Measurements from ENCODE around the gene G3BP2.

DNA sequence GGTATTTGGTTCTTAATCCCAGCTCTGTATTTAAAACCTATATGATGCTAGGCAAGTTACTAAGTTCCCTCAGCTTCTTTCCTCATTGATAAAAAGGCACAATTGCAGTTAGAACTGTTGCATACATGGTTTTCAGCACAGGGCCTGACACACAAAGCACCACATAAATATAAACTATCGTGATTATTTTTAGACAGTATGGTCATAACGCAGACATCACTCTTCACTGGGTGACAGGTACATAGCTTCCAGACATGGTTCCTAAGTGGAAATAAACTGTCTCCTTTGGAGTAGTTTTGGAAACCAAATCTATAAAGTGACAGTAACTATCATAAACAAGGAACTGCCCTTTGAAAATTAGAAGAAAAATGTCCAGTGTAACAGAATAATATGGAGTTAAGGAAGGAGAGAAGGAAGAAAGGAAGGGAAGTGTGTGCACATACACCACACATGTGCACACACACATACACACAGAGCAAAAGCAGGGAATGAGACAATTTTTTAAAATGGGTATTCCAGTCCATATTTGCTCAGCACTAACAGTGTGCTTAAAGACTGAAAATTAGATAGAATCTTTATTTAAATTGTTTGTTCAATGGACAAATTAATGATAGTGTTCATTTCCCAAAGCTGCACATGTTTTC, 12.5 kb upstream of the G3BP2 start:
- TF ChIP-seq, protein P1, sequence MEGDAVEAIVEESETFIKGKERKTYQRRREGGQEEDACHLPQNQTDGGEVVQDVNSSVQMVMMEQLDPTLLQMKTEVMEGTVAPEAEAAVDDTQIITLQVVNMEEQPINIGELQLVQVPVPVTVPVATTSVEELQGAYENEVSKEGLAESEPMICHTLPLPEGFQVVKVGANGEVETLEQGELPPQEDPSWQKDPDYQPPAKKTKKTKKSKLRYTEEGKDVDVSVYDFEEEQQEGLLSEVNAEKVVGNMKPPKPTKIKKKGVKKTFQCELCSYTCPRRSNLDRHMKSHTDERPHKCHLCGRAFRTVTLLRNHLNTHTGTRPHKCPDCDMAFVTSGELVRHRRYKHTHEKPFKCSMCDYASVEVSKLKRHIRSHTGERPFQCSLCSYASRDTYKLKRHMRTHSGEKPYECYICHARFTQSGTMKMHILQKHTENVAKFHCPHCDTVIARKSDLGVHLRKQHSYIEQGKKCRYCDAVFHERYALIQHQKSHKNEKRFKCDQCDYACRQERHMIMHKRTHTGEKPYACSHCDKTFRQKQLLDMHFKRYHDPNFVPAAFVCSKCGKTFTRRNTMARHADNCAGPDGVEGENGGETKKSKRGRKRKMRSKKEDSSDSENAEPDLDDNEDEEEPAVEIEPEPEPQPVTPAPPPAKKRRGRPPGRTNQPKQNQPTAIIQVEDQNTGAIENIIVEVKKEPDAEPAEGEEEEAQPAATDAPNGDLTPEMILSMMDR (IDR thresholded peaks at IDR 0.05; ENCODE audit: low read depth, low read length) = no peak
- TF ChIP-seq POLR2A (IDR thresholded peaks at IDR 0.05; ENCODE audit: extremely low read depth, insufficient read length) = no peak
- TF ChIP-seq, protein P2, sequence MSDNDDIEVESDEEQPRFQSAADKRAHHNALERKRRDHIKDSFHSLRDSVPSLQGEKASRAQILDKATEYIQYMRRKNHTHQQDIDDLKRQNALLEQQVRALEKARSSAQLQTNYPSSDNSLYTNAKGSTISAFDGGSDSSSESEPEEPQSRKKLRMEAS (IDR thresholded peaks at IDR 0.05; ENCODE audit: low read depth, low read length) = no peak
